Activated CD4-positive, alpha-beta T cell treated with anti-CD3 and anti-CD28 coated beads, Interleukin-2, amount 50 U/mL, for 24 hours (primary cell): ENCODE data around the gene PKP3.
"Not testable (repeated sequence)": the region's sequence is repeated elsewhere in the genome, so short reads cannot be mapped to it uniquely, and the experiment has no call there.

Experiments
- DNase-seq, 2 donors: peaks; one replicate each; pipeline ENCODE4 v3.0.0-alpha.2; 2020; ENCODE audit warnings: low read depth in 1 of 2, low spot score in 1 of 2

The PKP3 gene

DNA sequence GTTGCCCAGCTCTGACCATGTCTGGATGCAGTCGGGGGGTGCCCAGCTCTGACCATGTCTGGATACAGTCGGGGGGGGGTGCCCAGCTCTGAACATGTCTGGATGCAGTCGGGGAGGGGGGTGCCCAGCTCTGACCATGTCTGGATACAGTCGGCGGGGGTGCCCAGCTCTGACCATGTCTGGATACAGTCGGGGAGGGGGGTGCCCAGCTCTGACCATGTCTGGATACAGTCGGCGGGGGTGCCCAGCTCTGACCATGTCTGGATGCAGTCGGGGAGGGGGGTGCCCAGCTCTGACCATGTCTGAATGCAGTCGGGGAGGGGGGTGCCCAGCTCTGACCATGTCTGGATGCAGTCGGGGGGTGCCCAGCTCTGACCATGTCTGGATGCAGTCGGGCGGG, 16.7 kb downstream of the PKP3 start:
- DNase-seq = not testable (repeated sequence)

DNA sequence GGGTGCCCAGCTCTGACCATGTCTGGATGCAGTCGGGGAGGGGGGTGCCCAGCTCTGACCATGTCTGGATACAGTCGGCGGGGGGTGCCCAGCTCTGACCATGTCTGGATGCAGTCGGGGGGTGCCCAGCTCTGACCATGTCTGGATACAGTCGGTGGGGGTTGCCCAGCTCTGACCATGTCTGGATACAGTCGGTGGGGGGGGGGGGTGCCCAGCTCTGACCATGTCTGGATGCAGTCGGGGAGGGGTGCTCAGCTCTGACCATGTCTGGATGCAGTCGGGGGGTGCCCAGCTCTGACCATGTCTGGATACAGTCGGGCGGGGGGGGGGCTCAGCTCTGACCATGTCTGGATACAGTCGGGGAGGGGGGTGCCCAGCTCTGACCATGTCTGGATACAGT, 17.5 kb downstream of the PKP3 start:
- not testable (repeated sequence) for DNase-seq

DNA sequence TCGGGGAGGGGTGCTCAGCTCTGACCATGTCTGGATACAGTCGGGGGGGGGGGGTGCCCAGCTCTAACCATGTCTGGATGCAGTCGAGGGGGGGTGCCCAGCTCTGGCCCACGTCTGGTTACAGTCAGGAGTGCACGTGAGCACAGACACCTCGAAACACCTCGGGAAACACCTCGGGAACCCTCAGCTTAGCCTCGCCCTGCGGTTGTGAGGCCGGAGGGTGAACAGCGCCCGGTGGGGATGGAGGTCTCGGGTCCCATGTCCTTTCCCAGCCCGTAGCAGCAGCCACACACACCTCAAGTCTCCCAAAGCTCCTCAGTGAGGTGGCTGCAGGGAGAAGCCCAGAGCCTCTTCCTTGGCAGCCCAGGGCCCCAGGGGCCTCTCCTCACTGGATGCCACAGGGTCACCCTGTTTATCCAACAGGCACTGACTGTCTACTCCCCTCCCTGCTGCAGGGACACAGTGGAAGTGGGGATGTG, 18.7 kb downstream of the PKP3 start:
- no peak for DNase-seq

DNA sequence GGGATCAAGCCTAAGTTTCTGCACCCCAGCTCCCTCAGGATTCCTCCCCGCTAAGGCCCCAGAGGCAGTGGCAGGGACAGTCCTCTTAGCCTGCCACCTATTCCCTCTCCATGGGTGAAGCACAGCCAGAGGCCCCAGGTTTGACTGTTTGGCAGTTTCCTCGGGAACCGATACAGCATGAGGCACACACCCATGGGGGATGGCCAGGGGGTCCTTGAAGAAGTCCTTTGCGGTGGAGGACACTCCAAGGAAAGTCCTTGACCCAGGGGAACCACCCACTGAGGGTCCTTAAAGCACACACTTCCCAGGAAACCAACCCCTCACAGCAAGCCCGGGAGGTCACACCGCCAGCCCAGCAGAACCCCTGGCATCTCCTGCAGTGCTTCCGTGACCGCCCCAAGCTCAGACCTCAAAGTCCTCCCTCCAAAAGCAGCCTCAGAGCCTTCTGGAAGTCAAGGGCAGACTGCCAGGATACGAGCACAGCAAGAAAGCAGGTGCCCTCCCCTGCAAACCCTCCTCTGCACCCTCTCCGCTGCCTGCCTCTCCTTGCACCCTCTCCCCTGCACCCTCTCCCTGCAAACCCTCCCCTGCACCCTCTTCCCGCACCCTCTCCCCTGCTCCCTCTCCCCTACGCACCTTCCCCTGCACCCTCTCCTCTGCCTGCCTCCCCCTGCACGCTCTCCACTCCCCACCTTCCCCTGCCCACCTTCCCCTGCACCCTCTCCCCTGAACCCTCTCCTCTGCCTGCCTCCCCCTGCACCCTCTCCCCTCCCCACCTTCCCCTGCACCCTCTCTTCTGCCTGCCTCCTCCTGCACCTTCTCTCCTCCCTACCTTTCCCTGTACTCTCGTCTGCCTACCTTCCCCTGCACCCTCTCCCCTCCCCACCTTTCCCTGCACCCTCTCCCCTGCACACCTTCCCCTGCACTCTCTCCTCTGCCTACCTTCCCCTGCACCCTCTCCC, 19.4 kb downstream of the PKP3 start:
- DNase-seq = no peak

DNA sequence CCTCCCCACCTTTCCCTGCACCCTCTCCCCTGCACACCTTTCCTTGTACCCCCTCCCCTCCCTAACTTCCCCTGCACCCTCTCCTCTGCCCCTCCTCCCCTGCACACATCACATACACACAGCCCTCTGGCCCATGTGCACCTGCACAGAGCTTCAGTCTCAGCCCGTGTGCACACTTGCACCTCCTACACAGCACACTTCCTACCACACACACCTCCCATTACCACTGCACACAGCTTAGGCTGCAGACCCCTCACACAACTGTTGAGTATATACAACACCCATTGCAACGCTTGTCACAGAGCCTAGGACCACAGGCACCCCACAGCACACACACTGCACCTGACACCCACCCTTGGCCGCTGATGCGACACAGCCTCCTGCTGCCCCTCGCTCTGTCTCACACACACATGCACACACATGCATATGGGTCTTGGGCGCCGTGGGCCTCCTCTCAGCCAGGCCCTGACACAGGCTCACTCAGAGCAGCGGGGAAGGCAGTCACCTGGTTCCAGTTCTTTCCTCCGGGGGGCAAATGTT, 20.4 kb downstream of the PKP3 start:
- no peak for DNase-seq

DNA sequence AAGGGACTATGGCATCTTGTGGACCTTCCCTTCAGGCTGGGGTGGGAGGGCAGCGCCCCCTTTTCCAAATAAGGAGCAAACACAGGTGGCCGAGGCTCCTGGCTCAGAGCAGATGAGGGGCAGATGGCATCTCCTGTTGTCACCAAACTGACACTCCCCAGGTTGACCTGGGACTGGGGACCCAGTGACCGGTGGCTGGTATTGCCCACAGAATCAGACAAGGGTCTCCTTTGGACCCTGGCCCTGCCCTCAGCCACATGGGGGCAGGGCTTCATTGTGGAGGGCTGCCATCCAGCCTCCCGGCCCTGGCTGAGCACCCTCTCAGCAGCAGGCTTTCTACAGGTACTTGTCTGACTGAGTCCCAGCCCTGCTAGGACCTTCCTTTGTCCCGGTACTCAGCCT, 21.6 kb downstream of the PKP3 start:
- no peak for DNase-seq

DNA sequence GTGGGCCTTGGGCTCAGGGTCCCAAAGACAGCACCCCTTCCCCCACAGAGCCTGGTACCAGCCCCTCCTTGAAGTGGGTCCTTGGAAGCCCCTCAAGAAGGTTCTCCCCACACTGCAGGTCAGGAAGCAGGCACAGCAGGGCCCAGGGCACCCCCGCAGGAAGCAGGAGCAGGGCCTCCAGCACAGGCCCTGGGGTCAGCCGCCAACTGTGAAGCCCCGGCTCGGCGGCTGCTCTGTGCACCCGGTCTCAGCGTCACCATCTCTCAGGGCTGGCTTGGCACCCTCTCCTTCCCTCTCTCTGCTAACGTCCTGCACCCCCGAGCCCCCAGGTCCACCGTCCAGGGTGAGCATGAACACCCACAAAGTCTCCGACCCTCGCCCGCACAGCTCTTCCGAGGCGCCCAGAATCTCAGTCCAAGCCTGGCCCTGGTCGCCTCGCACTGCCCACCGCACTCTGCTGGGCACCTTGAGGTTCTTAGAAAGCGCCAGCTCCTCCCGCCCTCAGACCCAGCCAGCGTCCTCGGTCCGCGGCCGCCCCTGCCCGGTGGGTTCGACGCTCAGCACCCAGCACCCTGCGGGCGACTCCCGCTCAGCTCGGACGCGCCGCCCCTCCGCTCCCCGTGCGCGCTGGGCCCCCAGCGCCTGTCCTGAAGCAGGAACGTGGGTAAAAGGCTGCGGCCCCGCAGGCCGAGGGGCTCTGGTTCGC, 22.2 kb downstream of the PKP3 start:
- DNase-seq = no peak

DNA sequence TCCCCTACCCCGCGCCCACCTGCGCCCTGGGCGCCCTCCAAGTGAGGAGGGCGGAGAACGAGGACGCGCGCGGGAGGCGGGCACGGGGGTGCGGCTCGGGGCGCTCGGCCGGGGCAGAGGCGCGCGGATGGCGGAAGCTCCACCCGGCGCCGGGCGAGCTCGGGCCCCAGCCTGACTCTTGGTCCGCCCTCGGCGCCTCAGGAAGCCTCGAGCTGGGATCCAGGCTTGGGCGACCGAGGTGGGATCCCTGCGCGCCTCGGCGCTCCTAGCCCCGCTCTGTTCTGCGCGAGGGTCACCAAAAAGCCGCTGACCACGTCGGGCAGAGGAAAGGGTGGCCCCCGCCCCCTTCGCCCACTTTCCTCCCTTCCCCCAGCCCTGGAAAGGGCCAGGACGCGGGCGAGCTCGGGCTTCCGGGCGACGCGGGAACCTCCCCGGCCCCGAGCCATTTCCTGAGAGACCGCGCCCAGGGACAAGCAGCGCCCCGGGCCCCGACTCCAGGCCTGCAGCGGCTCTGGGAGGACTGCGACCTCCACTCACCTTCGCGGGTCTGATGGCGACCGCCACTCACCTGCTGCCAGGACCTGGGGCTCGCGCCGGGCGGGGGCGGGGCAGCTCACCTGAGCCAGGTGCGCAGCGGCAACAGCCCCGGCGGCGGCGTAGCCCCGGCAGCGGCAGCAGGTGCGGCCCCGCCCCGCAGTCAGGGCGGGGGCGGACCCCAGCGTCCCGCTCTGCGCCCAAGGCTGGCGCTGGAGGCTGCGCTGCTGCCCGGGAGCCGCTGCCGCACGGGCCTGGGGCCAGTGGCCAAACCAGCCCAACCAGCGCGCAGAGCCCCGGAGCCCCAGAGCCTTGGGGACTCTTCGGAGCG, 23.0 kb downstream of the PKP3 start:
- no peak for DNase-seq

DNA sequence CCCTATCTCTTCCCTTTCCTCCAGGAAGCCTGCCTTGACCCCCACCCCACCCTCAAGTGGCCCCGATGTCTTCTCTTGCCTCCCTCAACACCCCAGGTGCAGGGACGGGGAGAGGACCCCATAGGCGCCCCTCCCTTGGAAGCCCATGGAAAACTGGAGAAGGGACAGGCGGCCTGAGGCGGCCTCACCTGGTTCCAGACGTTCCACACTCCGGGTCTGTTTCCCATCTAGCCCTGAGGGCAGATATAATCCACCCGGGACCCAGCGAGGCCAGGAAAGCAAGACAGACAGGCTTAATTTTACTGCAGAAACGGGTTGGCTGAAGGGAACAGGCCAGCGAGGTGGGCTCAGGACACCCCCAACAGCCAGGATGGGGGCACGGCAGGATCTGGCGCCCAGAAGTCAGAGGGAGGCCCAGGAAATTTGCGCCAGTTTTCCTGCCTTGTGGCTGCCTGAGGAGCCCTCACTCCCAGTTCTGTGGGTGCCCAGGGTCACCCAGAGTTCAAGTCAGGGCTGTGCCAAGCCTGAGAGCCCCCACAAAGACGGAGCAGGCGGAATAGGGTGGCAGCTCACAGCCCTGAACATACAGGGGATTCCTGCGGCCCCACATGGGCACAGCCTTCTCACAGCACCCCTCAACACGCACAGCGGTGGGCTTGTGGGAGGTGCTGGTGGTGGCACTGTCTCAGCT, 23.8 kb downstream of the PKP3 start:
- no peak for DNase-seq

DNA sequence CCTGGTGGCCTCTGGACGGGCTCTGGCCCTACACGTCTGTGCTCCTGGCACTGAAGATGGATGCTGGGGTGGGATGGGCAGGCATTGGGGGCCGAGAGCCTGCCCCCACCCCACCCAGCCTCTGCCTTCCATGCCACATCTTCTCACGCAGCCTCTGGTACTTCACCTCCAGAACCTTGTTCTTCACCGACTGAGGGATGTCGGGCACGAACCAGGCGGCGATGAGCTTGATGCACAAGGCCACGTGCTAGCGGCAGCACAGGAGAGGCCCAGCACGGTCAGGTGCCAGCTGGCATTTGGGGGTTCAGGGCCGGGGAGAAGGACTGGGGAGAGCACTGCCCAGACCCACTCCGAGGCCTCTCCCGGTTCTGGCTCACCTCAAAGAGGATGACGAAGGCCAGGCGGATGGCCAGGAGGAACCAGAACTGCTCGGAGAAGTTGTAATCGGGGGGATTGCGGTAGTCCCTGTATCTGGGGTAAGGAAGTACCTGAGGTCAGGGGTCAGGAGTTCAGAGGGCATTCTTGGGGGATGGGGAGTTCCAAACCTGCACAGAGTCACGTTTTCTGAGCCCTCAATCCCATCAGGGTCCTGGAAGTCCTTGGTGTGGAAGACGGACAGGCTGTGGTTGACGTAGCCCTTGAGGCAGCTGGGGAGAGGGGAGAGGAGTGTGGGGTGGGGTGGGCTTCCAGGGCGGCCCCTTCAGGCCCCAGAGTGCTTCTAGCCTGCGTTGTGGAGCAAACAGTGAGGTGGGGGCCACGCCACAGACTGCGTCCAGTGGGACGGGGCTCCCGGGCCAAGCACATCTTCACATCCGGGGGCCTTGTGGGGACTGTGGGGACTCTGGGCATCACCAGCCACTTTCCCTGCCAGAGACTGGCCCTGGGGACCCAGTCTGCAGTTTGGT, 24.6 kb downstream of the PKP3 start:
- DNase-seq = no peak

DNA sequence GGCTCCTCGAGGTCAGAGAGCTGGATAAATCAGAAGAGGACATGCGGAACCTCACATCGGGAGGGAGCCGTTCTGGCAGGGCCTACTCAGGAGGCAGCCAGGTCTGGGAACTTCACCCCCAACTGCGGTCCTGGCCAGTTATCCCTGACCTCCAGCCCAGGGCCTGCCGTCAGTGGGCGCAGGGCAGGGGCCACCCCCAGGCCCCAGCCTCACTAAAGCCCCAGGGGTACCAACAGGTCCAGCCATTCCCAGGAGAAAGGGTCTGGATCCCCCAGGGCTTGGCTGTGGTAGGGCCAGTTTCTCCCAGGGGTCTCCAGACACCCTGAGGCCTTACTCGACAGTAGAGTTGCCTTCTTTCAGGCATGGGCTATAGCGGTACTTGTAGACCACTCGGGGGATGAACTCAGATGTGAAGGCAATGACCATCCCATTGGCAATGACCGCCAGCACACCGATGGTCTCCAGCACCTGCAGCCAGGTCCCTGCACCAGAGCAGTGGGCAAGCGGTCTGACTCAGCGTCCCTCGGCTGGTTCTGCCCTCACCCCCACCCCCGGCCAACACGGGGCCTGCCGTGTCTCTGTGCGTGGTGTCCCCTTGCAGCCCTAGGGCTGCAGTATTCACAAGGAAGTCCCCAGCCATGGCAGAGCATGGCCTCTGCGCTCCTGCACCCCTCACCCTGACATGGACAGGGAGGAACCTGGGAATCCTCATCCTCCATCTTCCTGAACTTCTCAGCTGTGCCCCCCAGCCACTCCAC, 25.4 kb downstream of the PKP3 start:
- DNase-seq = no peak

DNA sequence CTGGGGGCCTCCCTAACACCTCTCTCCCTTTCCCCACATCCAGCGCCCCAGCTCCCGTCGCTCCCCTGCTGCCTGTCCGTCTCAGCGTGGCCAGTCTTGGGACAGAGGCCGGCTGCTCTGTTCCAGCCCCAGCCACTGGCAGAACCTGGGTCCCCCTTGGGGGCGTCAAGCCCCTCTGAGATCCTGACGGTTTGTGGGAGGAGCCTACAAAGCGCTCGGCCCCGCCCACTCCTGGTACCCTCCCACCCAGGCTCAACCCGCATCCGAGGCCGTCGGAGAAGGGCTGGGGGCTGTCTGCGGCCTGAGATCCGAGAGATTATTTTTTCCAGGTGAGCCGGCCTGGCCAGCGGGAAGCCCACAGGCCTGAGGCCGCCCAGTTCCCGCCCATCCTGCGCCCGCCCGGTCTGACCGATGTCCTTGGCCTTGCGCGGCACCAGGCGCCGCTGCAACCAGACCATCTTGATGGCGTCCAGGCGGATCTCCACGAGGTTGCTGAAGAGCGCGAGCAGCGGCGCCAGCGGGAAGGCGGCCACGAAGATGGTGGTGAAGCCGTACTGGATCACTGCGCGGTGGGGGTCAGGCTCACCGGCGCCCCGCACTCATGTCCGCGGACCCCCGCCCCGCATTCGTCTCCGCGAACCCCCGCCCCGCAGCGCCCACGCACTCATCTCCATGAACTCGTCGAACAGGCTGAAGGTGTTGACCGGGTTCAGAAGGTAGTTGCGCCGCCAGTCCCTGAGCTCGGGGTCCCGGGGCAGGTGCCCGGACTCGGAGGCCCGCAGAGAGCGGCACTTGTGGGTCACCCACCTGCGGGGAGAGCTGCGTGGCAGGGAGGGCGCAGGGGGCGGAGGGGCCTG, 26.3 kb downstream of the PKP3 start:
- DNase-seq = no peak

DNA sequence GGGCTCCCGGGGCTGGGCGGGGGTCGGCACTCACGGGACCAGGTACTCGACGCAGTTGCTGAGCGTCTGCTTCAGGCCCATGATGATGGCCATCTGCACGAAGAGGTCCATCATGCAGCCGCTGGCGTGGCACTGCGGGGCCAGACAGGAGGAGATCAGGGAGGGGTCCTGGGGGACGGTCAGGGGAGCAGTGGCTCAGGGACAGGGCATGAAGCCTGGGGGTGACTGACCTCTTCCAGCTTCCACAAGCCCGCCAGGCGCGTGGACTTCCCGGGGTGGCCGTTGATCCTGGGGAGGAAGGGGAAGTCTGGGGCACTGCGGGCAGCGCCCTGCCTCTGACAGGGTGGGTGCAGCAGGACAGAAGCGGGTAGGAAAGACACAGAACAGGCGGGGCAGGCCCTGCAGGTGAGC, 26.9 kb downstream of the PKP3 start:
- DNase-seq = no peak

DNA sequence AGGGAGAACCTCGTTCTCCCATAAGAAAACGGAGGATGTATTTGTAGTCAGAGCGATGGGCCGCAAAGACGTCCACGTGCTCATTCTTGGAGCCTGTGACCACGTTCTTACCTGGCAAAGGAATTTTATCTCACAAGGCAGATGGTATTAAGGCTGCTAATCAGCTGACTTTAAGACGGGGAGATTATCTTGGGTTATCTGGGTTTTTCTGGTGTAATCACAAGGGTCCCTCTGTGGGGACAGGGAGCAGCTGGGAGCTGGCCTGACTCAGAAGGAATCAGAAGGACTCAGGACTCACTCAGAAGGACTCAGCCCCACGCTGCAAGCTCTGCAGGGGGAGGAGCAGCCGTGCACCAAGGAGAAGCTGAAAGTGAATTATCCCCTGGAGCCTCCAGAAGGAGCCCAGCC, 28.2 kb downstream of the PKP3 start:
- no peak for DNase-seq

DNA sequence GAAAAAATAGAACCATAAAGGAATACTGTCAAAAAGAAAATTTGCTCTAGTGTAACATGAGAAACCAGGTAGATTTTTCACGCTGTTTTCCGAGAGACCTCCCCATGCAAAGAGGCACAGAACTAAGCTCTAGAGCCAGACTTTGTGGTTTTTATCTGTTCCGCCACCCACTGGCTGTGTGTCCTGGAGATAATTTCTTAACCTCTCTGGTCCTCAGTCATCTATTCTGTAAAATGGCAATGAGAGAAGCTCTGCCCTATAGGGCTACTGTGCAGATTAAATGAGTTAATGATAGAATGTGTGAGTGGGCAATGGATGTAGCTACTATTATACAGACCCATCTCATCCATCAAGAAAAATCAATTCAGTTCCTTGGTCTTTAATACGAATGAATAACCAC, 30.2 kb downstream of the PKP3 start:
- DNase-seq = no peak

DNA sequence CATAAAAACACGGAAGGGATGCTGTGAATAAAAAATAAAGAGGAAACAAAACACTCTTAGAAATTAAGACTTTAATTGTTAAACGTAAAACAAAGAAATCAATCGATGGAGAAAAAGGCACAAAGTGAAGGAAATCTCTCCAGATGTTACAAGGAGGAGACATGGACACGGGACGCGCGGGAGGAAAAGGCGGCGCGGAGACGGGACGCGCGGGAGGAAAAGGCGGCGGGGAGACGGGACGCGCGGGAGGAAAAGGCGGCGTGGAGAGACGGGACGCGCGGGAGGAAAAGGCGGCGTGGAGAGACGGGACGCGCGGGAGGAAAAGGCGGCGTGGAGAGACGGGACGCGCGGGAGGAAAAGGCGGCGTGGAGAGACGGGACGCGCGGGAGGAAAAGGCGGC, 30.8 kb downstream of the PKP3 start:
- DNase-seq = not testable (repeated sequence)

DNA sequence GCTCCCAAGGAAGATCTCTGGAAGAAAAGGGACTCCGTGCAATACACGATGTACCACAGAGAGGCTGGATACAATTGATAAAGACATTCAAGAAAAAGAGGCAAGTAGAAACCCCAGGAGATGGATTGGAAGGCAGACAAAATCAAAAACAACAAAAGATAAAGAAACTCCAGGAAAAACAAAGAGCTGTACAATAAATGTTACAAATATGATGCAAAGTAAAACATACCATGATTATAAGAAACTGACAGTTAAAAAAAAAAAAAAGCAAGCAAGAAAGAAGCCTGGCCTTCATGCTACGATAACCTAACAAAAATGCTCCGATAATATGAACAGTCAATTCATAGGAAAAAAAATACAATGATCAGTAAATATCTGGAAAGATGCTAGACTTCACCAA, 31.3 kb downstream of the PKP3 start:
- no peak for DNase-seq

DNA sequence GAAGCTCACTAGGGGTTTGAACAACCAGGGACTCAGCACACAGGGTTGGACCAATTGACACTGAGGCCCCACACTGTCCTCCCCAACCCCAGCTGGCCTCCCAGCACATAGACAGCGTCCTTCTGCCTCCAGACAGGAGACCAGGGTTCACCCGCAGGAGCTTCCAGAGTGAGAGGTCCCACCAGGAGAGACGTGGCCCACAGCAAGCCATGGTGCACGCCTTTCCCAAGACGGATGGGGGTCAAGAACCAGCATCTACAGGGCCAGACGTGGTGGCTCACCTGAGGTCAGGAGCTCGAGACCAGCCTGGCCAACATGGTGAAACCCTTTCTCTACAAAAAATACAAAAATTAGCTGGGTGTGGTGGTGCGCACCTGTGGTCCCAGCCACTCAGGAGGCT, 32.8 kb downstream of the PKP3 start:
- no peak for DNase-seq
